HepG2 (cell line): ENCODE data around the gene SERHL2. TPM values are rescaled to one million over a fixed set of nuclear protein-coding genes. Genes with fewer than 3 reads are reported as not detected.

Source experiments
- ELF3 ChIP-seq: IDR thresholded peaks from 2 replicates; pipeline ENCODE4 v1.6.1; 2016; ENCODE audit warnings: missing genetic modification reagents, missing compliant biosample characterization
- FLYWCH1 ChIP-seq: sonication (generic); formaldehyde crosslinking; IDR thresholded peaks from 2 replicates; pipeline ENCODE4 v1.8.1; 2023; ENCODE audit warnings: mild to moderate bottlenecking, missing genetic modification reagents
- MED1 ChIP-seq: sonication (generic); formaldehyde crosslinking; IDR thresholded peaks from 2 replicates; pipeline ENCODE4 v1.4.0; 2020; ENCODE audit warnings: missing genetic modification reagents
- NR1H2 ChIP-seq: sonication (generic); formaldehyde crosslinking; IDR thresholded peaks from 2 replicates; pipeline ENCODE4 v1.8.1; 2022; ENCODE audit warnings: low read depth, missing genetic modification reagents, borderline replicate concordance
- PHB2 ChIP-seq: fragments of 450-650 bp; IDR thresholded peaks from 2 replicates; pipeline ENCODE4 v1.6.1; 2018; ENCODE audit not compliant: partially characterized antibody
- SSRP1 ChIP-seq: IDR thresholded peaks from 2 replicates; pipeline ENCODE4 v1.6.1; 2016; ENCODE audit warnings: control low read depth
- ZBTB20 ChIP-seq: sonication (generic); formaldehyde crosslinking; IDR thresholded peaks from 2 replicates; pipeline ENCODE4 v1.8.1; 2023; ENCODE audit warnings: missing genetic modification reagents, low read depth, mild to moderate bottlenecking, borderline replicate concordance
- ZFP36L2 ChIP-seq: sonication (generic); formaldehyde crosslinking; IDR thresholded peaks from 2 replicates; pipeline ENCODE4 v1.4.0; 2020; ENCODE audit warnings: missing genetic modification reagents
- ZSCAN22 ChIP-seq: sonication (generic); formaldehyde crosslinking; IDR thresholded peaks from 2 replicates; pipeline ENCODE4 v1.4.0; 2020; ENCODE audit warnings: mild to moderate bottlenecking, missing genetic modification reagents
- ZZZ3 ChIP-seq: sonication (generic); formaldehyde crosslinking; IDR thresholded peaks from 2 replicates; pipeline ENCODE4 v1.4.0; 2020; ENCODE audit warnings: missing genetic modification reagents, mild to moderate bottlenecking, borderline replicate concordance
- polyA plus RNA-seq, 8 experiments: library from polyadenylated mRNA; depleted of rRNA in 3 of 8; stranded (reverse) in 7 of 8; unstranded in 1 of 8; fragments of >200 nt; fragmentation: Illumina TruSeq in 4 of 8; extraction: Trizol in 4 of 8; gene quantifications; 2 replicates each; pipeline versions ENCODE4 v1.2.1 to v1.2.3, GENCODE V29; 2011 to 2016; ENCODE audit warnings: low read depth in 4 of 8, missing spikeins in 1 of 8, mixed read lengths in 1 of 8; ENCODE audit not compliant: insufficient read depth in 1 of 8
- total RNA-seq, 5 experiments: library from RNA; depleted of rRNA; stranded (reverse); fragments of >200 nt; fragmentation: Illumina TruSeq; extraction: Trizol; gene quantifications; 2 replicates each; pipeline ENCODE4 v1.2.3, GENCODE V29; 2016; ENCODE audit warnings: low read depth in 1 of 5
- TF ChIP-seq, protein P1 (sequence below): sonication (generic); formaldehyde crosslinking; IDR thresholded peaks from 2 replicates; pipeline ENCODE4 v1.5.0; 2020; ENCODE audit warnings: mild to moderate bottlenecking, missing genetic modification reagents, borderline replicate concordance
- TF ChIP-seq, protein P2 (sequence below): sonication (generic); formaldehyde crosslinking; IDR thresholded peaks from 2 replicates; pipeline ENCODE4 v1.5.0; 2020; ENCODE audit warnings: missing genetic modification reagents
- TF ChIP-seq, protein P3 (sequence below): sonication (generic); formaldehyde crosslinking; IDR thresholded peaks from 2 replicates; pipeline ENCODE4 v1.5.0; 2020; ENCODE audit warnings: mild to moderate bottlenecking, missing genetic modification reagents
- TF ChIP-seq, protein P4 (sequence below): IDR thresholded peaks from 2 replicates; pipeline ENCODE4 v1.6.1; 2016; ENCODE audit warnings: low read depth, missing genetic modification reagents, missing compliant biosample characterization
- TF ChIP-seq, protein P5 (sequence below): sonication (generic); formaldehyde crosslinking; IDR thresholded peaks from 2 replicates; pipeline ENCODE4 v1.9.0; 2021; ENCODE audit warnings: missing genetic modification reagents, mild to moderate bottlenecking, borderline replicate concordance

SERHL2 gene
- total and polyA plus RNA-seq, 2 of the 13 experiments (the other 11 are each of a cell fraction or from before 2014, with no cell fraction given): 1.0 to 1.8 TPM

DNA sequence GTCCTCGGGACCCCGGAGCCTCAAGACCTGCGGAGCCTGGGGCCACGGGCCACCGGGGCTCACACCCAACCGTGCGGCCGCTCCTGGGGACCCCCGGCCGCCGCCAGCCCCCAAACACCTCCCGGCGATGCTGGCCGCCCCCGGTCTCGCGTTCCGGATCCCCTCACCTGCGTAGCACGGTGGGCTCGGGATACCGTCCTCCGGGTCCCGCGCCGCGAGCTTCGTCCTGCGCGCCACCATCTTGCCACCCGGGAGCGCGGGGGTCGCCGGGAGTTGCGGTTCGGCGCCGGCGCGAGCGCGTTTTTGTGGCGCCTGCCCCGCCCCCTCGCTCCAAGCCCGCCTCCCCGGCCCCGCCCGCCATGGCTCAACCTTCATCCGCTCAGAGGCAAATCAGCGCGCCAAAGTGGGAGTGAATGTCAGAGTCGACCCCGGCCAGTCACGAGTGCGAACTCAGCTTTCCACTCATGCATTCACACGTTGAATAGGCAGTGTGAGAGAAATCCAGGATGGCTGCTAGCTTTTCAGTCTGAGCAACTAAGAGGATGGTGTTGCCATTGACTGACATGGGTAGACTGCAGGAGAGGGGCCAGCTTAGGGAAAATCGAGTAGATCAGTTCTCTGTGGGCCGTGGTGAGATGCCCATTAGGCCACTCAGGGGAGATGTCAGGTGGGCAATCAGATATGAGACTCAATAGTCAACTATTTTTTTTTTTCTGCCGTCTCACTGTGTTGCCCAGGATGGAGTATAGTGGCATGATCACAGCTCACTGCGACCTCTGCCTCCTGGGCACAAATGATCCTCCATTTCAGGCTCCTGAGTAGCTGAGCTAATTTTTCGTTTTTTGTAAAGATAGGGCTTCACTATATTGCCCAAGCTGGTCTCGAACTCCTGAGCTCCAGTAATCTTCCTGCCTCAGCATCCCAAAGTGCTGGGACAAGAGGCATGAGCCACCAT is 28.3 kb downstream of the SERHL2 start (continued):
- TF ChIP-seq, protein P1, sequence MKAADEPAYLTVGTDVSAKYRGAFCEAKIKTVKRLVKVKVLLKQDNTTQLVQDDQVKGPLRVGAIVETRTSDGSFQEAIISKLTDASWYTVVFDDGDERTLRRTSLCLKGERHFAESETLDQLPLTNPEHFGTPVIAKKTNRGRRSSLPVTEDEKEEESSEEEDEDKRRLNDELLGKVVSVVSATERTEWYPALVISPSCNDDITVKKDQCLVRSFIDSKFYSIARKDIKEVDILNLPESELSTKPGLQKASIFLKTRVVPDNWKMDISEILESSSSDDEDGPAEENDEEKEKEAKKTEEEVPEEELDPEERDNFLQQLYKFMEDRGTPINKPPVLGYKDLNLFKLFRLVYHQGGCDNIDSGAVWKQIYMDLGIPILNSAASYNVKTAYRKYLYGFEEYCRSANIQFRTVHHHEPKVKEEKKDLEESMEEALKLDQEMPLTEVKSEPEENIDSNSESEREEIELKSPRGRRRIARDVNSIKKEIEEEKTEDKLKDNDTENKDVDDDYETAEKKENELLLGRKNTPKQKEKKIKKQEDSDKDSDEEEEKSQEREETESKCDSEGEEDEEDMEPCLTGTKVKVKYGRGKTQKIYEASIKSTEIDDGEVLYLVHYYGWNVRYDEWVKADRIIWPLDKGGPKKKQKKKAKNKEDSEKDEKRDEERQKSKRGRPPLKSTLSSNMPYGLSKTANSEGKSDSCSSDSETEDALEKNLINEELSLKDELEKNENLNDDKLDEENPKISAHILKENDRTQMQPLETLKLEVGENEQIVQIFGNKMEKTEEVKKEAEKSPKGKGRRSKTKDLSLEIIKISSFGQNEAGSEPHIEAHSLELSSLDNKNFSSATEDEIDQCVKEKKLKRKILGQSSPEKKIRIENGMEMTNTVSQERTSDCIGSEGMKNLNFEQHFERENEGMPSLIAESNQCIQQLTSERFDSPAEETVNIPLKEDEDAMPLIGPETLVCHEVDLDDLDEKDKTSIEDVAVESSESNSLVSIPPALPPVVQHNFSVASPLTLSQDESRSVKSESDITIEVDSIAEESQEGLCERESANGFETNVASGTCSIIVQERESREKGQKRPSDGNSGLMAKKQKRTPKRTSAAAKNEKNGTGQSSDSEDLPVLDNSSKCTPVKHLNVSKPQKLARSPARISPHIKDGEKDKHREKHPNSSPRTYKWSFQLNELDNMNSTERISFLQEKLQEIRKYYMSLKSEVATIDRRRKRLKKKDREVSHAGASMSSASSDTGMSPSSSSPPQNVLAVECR (CRISPR knock-in tag): peak; percentile 88
- TF ChIP-seq ELF3 (CRISPR knock-in tag) (no peak), ZFP36L2 (no peak), ZSCAN22 (CRISPR knock-in tag) (no peak), PHB2 (no peak), NR1H2 (no peak), MED1 (CRISPR knock-in tag) (no peak), ZZZ3 (no peak), FLYWCH1 (CRISPR knock-in tag) (no peak), SSRP1 (CRISPR knock-in tag) (no peak), ZBTB20 (CRISPR knock-in tag) (no peak)
- TF ChIP-seq, protein P2, sequence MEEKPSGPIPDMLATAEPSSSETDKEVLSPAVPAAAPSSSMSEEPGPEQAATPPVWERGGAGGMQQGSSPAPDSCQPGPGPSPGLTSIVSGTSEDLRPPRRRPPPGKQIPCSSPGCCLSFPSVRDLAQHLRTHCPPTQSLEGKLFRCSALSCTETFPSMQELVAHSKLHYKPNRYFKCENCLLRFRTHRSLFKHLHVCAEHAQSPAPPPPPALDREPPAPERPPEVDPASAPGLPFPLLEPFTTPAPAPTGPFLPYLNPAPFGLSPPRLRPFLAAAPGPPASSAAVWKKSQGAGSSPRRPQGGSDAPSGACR (CRISPR knock-in tag): no peak
- TF ChIP-seq, protein P3, sequence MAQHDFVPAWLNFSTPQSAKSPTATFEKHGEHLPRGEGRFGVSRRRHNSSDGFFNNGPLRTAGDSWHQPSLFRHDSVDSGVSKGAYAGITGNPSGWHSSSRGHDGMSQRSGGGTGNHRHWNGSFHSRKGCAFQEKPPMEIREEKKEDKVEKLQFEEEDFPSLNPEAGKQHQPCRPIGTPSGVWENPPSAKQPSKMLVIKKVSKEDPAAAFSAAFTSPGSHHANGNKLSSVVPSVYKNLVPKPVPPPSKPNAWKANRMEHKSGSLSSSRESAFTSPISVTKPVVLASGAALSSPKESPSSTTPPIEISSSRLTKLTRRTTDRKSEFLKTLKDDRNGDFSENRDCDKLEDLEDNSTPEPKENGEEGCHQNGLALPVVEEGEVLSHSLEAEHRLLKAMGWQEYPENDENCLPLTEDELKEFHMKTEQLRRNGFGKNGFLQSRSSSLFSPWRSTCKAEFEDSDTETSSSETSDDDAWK: no peak
- TF ChIP-seq, protein P4, sequence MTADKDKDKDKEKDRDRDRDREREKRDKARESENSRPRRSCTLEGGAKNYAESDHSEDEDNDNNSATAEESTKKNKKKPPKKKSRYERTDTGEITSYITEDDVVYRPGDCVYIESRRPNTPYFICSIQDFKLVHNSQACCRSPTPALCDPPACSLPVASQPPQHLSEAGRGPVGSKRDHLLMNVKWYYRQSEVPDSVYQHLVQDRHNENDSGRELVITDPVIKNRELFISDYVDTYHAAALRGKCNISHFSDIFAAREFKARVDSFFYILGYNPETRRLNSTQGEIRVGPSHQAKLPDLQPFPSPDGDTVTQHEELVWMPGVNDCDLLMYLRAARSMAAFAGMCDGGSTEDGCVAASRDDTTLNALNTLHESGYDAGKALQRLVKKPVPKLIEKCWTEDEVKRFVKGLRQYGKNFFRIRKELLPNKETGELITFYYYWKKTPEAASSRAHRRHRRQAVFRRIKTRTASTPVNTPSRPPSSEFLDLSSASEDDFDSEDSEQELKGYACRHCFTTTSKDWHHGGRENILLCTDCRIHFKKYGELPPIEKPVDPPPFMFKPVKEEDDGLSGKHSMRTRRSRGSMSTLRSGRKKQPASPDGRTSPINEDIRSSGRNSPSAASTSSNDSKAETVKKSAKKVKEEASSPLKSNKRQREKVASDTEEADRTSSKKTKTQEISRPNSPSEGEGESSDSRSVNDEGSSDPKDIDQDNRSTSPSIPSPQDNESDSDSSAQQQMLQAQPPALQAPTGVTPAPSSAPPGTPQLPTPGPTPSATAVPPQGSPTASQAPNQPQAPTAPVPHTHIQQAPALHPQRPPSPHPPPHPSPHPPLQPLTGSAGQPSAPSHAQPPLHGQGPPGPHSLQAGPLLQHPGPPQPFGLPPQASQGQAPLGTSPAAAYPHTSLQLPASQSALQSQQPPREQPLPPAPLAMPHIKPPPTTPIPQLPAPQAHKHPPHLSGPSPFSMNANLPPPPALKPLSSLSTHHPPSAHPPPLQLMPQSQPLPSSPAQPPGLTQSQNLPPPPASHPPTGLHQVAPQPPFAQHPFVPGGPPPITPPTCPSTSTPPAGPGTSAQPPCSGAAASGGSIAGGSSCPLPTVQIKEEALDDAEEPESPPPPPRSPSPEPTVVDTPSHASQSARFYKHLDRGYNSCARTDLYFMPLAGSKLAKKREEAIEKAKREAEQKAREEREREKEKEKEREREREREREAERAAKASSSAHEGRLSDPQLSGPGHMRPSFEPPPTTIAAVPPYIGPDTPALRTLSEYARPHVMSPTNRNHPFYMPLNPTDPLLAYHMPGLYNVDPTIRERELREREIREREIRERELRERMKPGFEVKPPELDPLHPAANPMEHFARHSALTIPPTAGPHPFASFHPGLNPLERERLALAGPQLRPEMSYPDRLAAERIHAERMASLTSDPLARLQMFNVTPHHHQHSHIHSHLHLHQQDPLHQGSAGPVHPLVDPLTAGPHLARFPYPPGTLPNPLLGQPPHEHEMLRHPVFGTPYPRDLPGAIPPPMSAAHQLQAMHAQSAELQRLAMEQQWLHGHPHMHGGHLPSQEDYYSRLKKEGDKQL (CRISPR knock-in tag): no peak
- TF ChIP-seq, protein P5, sequence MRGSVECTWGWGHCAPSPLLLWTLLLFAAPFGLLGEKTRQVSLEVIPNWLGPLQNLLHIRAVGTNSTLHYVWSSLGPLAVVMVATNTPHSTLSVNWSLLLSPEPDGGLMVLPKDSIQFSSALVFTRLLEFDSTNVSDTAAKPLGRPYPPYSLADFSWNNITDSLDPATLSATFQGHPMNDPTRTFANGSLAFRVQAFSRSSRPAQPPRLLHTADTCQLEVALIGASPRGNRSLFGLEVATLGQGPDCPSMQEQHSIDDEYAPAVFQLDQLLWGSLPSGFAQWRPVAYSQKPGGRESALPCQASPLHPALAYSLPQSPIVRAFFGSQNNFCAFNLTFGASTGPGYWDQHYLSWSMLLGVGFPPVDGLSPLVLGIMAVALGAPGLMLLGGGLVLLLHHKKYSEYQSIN (CRISPR knock-in tag): no peak
